GM19351 (cell line): ENCODE data around the gene OR5T1.

ENCODE experiments used
- ATAC-seq: cut with Tn5 transposase; IDR thresholded peaks from one replicate; pipeline ENCODE4 v1.9.1; 2021; ENCODE audit warnings: mild to moderate bottlenecking, moderate library complexity; ENCODE audit not compliant: unreplicated experiment

The OR5T1 gene

DNA sequence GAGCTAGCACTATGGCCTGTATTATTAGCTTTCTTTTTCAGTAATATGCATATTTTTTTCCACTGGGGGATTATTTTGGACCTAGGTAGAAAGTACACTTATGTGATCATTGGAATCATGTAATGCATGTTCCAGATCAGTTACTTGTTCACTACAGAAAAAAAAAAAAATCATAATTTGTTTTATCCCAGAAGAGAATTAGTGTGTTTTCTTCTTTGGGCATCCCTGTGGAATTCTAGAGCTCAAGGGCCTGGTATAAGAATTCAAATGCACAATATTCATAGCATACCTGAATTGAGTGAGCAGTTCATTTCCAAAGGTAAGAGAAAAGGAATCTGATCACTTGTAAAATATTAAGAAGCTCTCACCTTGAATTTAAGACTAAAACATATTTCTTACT lies at the start of gene OR5T1:
Gene OR5T1, plus strand, starts transcription at position 301 of the 400 bp plus-strand sequence. CDS start 1,485 bp downstream, outside the sequence.
- no peak for ATAC-seq

DNA sequence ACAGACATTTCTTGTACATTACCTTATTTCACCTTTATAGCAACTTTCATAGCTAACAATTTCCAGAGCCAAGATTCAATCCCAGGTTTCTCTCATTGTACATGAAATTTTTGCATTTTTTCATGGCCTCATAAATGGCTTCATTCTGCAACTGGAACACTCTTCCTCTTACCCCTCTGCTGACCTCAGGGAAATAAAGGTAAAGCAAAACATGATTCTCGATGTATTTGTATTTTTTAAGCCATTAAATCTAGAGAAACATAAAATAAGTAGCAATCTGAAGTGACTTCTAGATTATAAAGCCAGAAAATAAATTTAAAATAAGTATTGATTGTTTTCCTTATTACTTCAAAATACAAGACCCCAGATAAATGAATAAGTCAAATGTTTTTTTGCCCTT lies 39.8 kb upstream of the OR5T1 start, which contains the start of gene OR5T2:
Gene OR5T2, minus strand, starts transcription at position 101 of the 400 bp plus-strand sequence. CDS start 1,193 bp downstream, outside the sequence.
- no peak for ATAC-seq

DNA sequence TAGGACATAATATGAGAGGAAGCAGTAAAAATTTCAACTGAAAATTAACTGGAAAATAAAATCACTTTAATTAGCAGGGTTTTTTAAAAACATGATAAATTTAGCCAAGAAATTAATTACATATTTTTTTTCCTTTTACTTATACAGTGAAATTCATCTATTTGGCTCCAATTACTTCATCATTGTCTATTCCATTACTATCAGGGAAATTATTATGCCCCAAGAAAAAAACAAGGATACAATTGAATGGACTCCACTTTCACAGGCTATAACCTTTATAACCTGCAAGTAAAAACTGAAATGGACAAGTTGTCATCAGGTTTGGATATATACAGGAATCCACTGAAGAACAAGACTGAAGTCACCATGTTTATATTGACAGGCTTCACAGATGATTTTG lies 22.0 kb upstream of the OR5T1 start, which contains the start of gene OR5T3:
Gene OR5T3, plus strand, starts transcription at position 301 of the 400 bp plus-strand sequence. Its CDS starts 0 bp downstream, at position 301.
- no peak for ATAC-seq

DNA sequence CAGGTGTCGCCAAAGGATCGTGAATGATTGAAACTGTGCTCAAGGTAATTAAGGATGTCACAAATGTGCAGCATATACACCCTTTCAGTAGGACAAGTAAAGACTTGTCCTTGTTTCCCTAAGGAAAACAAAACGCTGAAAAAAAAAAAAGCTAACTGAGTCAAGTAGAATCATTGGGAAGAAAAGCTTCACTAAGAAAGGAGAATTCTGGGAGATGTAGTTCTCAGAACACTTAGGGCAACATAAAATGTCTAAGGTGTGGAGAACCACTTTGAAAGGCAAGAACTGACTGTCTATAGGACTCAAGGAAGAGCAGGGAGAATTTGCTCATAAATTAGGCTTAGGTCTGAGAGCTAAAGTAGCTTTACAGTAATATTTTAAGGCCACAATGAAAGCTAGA lies 2.9 kb upstream of the OR5T1 start:
- no peak for ATAC-seq

DNA sequence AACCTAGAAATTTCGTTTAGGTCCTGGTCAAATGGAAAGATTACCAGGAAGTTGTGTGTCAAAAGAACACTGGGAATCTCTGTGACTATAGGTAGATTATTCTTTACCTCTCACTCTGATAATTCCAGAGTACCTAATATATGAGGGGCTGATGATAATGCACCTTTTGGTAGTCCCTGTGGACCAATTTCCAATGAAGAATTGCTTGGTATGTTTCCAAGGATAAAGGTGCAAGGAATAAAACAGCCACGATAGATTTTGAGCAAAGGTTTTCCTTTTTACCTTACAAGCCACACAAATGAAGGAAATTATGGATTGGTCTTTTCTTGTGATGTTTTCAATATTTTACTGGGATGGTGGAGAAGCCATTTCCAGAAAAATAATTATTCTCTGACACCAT lies 18.2 kb downstream of the OR5T1 start, which contains the start of gene OR8H1:
Gene OR8H1, minus strand, starts transcription at position 101 of the 400 bp plus-strand sequence. CDS start 1,192 bp downstream, outside the sequence.
- ATAC-seq, result no peak

DNA sequence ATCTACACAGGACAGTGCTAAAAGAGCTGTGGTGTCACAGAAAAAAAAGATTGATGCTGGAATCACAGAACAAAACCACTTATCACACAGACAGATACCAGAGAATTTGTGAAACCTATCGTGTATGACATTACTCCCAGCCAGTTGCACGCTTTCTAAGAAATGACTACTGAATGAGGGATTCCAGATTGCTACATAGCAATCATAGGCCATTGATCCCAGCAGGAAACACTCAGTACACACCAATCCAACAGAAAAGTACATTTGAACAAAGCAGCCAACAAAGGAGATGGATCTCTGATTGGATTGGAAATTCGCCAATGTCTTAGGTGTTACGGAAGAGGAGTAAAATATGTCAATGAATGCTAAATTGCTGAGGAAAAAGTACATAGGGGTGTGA lies 22.9 kb downstream of the OR5T1 start:
- no peak for ATAC-seq

DNA sequence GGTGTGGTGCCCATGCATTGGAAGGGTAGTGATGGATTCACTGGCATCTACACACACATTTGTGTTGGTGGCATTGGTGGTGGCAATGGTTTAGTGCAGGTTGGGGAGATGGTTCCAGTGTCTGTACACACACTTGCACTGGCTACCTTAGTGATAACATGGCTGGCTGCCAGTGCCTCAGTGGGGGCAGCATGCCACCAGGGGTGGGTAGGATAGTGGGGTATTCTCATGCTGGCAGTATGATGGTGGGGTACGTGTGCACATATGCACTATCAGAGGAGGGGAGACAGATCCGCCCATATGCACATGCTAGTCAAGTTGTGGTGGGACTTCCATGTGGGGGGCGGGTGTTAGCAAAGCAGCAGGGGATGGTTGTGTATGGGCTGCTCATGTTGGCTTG lies 33.9 kb downstream of the OR5T1 start:
- ATAC-seq, result no peak

DNA sequence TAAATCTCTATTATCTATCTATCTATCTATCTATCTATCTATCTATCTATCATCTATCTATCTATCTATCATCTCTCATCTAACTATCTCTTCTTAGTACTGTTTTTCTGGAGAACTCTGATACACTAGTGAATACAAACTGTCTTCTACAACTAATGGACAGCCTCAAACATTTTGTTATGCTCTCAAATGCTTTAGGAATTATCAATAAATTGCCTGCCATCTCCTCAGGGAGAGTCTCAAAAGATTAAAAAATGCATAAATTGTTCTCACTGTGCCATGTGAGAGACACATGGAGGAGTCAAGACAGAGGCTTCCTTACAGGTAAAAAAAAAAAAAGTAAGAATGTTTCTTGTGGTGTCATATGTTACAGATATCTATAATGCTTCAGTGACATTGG lies 40.9 kb downstream of the OR5T1 start, which contains the start of gene OR8K3:
Gene OR8K3, plus strand, starts transcription at position 301 of the 400 bp plus-strand sequence. CDS start 3,163 bp downstream, outside the sequence.
- ATAC-seq, result no peak
